Measurements from ENCODE around the gene HS6ST2.

Gene HS6ST2

GRCh38 chrX:132742246-132742645, 216.2 kb downstream of the HS6ST2 start:
- TF ChIP-seq REST (IDR thresholded peaks at IDR 0.05; ENCODE audit: insufficient read depth in 1 of 2, low read depth in 2 of 2, low read length in 2 of 2) (no peak), POLR2AphosphoS5 (IDR thresholded peaks at IDR 0.05; ENCODE audit: low read depth, low read length) (no peak), SIN3A (IDR thresholded peaks at IDR 0.05; ENCODE audit: borderline replicate concordance, insufficient read depth, low read length) (no peak), TAF1 (IDR thresholded peaks at IDR 0.05; ENCODE audit: borderline replicate concordance, insufficient read depth, low read length) (no peak), FOXP2 (optimal IDR thresholded peaks at IDR 0.05; ENCODE audit: borderline replicate concordance, extremely low read depth, extremely low read length, insufficient read depth) (no peak)

- TF ChIP-seq TAF1 (IDR thresholded peaks at IDR 0.05; ENCODE audit: borderline replicate concordance, insufficient read depth, low read length) (no peak), REST (IDR thresholded peaks at IDR 0.05; ENCODE audit: insufficient read depth in 1 of 2, low read depth in 2 of 2, low read length in 2 of 2) (no peak), FOXP2 (optimal IDR thresholded peaks at IDR 0.05; ENCODE audit: borderline replicate concordance, extremely low read depth, extremely low read length, insufficient read depth) (no peak), POLR2AphosphoS5 (IDR thresholded peaks at IDR 0.05; ENCODE audit: low read depth, low read length) (no peak), SIN3A (IDR thresholded peaks at IDR 0.05; ENCODE audit: borderline replicate concordance, insufficient read depth, low read length) (no peak)
Observed at GRCh38 chrX:132741689-132742088, 216.7 kb downstream of the HS6ST2 start.

- TF ChIP-seq REST (IDR thresholded peaks at IDR 0.05; ENCODE audit: insufficient read depth in 1 of 2, low read depth in 2 of 2, low read length in 2 of 2) (no peak), TAF1 (IDR thresholded peaks at IDR 0.05; ENCODE audit: borderline replicate concordance, insufficient read depth, low read length) (no peak), SIN3A (IDR thresholded peaks at IDR 0.05; ENCODE audit: borderline replicate concordance, insufficient read depth, low read length) (no peak), FOXP2 (optimal IDR thresholded peaks at IDR 0.05; ENCODE audit: borderline replicate concordance, extremely low read depth, extremely low read length, insufficient read depth) (no peak), POLR2AphosphoS5 (IDR thresholded peaks at IDR 0.05; ENCODE audit: low read depth, low read length) (no peak)
Observed at GRCh38 chrX:132740316-132741123, 217.9 kb downstream of the HS6ST2 start.

- TF ChIP-seq POLR2AphosphoS5 (IDR thresholded peaks at IDR 0.05; ENCODE audit: low read depth, low read length), result no peak
- TF ChIP-seq REST (IDR thresholded peaks at IDR 0.05; ENCODE audit: insufficient read depth in 1 of 2, low read depth in 2 of 2, low read length in 2 of 2), result no peak
- no peak for TF ChIP-seq TAF1 (IDR thresholded peaks at IDR 0.05; ENCODE audit: borderline replicate concordance, insufficient read depth, low read length)
- TF ChIP-seq SIN3A (IDR thresholded peaks at IDR 0.05; ENCODE audit: borderline replicate concordance, insufficient read depth, low read length), result no peak
- TF ChIP-seq FOXP2 (optimal IDR thresholded peaks at IDR 0.05; ENCODE audit: borderline replicate concordance, extremely low read depth, extremely low read length, insufficient read depth), result no peak
Observed at GRCh38 chrX:132738951-132739350, 219.5 kb downstream of the HS6ST2 start.

All from PFSK-1 (cell line).